K562 (cell line): Measurements from ENCODE around the gene FAM107B.

Experiments
- BCLAF1 ChIP-seq, 2 experiments: fragments of 450-650 bp in 1 of 2; IDR thresholded peaks; 2 replicates each; pipeline ENCODE4 v1.6.1; 2011 to 2017; ENCODE audit warnings: low read depth in 2 of 2, antibody characterized with exemption in 1 of 2, borderline replicate concordance in 1 of 2, low read length in 1 of 2, mild to moderate bottlenecking in 1 of 2, mixed read lengths in 1 of 2; ENCODE audit not compliant: control insufficient read depth in 1 of 2
- CHD4 ChIP-seq: fragments of 200-600 bp; sonication (generic); IDR thresholded peaks from 3 replicates; pipeline ENCODE4 v1.6.1; 2012; ENCODE audit warnings: low read depth, mild to moderate bottlenecking, mixed read lengths, low read length, inconsistent platforms; ENCODE audit not compliant: insufficient read depth, insufficient replicate concordance, poor library complexity, severe bottlenecking
- HMGN3 ChIP-seq: IDR thresholded peaks from 2 replicates; pipeline ENCODE4 v1.6.1; 2011; ENCODE audit warnings: borderline replicate concordance, low read depth, mild to moderate bottlenecking, mixed read lengths, low read length; ENCODE audit not compliant: insufficient read length; ENCODE audit errors: extremely low read depth
- POLR2A ChIP-seq: fragments of 450-650 bp; conservative IDR thresholded peaks from 2 replicates; pipeline ENCODE4 v1.6.1; 2016
- POLR2AphosphoS5 ChIP-seq: IDR thresholded peaks from 2 replicates; pipeline ENCODE4 v1.6.1; 2011; ENCODE audit warnings: mild to moderate bottlenecking, low read depth, low read length, moderate library complexity; ENCODE audit not compliant: control insufficient read depth, insufficient read depth
- SMARCA4 ChIP-seq: fragments of 450-650 bp; IDR thresholded peaks from 2 replicates; pipeline ENCODE4 v1.6.1; 2016
- THAP7 ChIP-seq: fragments of 250-450 bp; sonication (Bioruptor Pico); IDR thresholded peaks from 2 replicates; pipeline ENCODE4 v1.5.0; 2021
- ZNF668 ChIP-seq: fragments of 250-450 bp; sonication (Bioruptor Pico); IDR thresholded peaks from 2 replicates; pipeline ENCODE4 v1.8.0; 2022; ENCODE audit warnings: mild to moderate bottlenecking, inconsistent platforms
- TF ChIP-seq, protein P1 (sequence below): IDR thresholded peaks from 2 replicates; pipeline ENCODE4 v1.6.1; 2011; ENCODE audit not compliant: insufficient read length; ENCODE audit errors: extremely low read depth
- TF ChIP-seq, protein P2 (sequence below): sonication (generic); formaldehyde crosslinking; IDR thresholded peaks from 2 replicates; pipeline ENCODE4 v1.8.1; 2022; ENCODE audit warnings: missing genetic modification reagents

DNA sequence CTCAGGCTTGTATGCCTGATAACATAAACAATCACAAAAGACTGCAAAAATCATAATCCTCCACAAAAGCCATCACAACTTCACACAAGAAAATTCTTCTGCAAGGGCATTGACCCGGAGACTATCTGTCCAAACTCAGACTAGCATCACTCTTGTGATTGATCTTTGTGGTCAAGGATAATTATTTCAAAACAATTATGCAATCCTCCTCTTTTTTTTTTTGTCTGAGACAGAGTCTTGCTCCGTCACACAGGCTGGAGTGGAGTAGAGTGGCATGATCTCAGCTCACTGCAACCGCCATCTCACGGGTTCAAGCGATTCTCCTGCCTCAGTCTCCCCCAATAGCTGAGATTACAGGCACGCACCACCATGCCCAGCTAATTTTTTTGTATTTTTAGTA, 41.0 kb upstream of the FAM107B start:
- TF ChIP-seq ZNF668 (CRISPR knock-in tag): no peak
- TF ChIP-seq, protein P1, sequence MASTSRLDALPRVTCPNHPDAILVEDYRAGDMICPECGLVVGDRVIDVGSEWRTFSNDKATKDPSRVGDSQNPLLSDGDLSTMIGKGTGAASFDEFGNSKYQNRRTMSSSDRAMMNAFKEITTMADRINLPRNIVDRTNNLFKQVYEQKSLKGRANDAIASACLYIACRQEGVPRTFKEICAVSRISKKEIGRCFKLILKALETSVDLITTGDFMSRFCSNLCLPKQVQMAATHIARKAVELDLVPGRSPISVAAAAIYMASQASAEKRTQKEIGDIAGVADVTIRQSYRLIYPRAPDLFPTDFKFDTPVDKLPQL: no peak
- TF ChIP-seq SMARCA4: no peak
- no peak for TF ChIP-seq HMGN3
- TF ChIP-seq, protein P2, sequence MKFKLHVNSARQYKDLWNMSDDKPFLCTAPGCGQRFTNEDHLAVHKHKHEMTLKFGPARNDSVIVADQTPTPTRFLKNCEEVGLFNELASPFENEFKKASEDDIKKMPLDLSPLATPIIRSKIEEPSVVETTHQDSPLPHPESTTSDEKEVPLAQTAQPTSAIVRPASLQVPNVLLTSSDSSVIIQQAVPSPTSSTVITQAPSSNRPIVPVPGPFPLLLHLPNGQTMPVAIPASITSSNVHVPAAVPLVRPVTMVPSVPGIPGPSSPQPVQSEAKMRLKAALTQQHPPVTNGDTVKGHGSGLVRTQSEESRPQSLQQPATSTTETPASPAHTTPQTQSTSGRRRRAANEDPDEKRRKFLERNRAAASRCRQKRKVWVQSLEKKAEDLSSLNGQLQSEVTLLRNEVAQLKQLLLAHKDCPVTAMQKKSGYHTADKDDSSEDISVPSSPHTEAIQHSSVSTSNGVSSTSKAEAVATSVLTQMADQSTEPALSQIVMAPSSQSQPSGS (CRISPR knock-in tag): no peak
- no peak for TF ChIP-seq THAP7 (CRISPR knock-in tag)
- no peak for TF ChIP-seq POLR2AphosphoS5
- TF ChIP-seq CHD4: no peak
- no peak for TF ChIP-seq BCLAF1 (IDR thresholded peaks at IDR 0.05; ENCODE audit: borderline replicate concordance in 1 of 2, control insufficient read depth in 1 of 2, low read depth in 2 of 2, low read length in 1 of 2)
- no peak for TF ChIP-seq POLR2A
